Measurements from ENCODE around the gene ZC3H11A. TPM values are rescaled to one million over a fixed set of nuclear protein-coding genes. Genes with fewer than 3 reads are reported as not detected.

ZC3H11A gene
- total and polyA plus RNA-seq, 2 donors (not counting 3 experiments of a cell fraction or from before 2014, with no cell fraction given): 36.8 to 72.6 TPM

- H3K4me2 ChIP-seq (ENCODE audit: insufficient read depth, low read length): no peak overlapping the region
- FAIRE-seq (no peak), DNase-seq (ENCODE audit: low read depth, low spot score) (no peak)
- H4K20me1 ChIP-seq (replicated peaks; ENCODE audit: control insufficient read depth, extremely low read depth, insufficient read depth, low read length): no peaks in the 10 kb centered on the region
- H2AFZ ChIP-seq (ENCODE audit: low read depth, low read length): no peak overlapping the region
- H3K9me3 ChIP-seq (replicated peaks; ENCODE audit: control insufficient read depth, insufficient read depth, low read length): no peaks in the 10 kb centered on the region
- dilution Hi-C loops (cut with MboI; ENCODE audit: extremely low pct_ligation_motif_present, low sequenced_read_pairs) (no loop called here), intact Hi-C loops (cut with micrococcal nuclease) (no loop called here)
- H3K4me3 ChIP-seq (replicated peaks in 1 of 3; ENCODE audit: insufficient read depth in 1 of 3, low read depth in 1 of 3, low read length in 3 of 3): no peak overlapping the region
- no peak overlapping the region for H3K9ac ChIP-seq (replicated peaks; ENCODE audit: extremely low read depth, insufficient read depth, low read length)
- peaks cover 2 to 13% of the 10 kb centered on the region in 2 experiments for H3K36me3 ChIP-seq (ENCODE audit: control insufficient read depth in 2 of 2, extremely low read depth in 1 of 2, insufficient read depth in 2 of 2, low read length in 2 of 2)
- H3K79me2 ChIP-seq (ENCODE audit: control insufficient read depth, insufficient read depth, low read length): peaks cover 34% of the 10 kb centered on the region
- no peaks in the 10 kb centered on the region for H3K9me1 ChIP-seq (replicated peaks; ENCODE audit: control insufficient read depth, extremely low read depth, insufficient read depth, low read length)
- ChIA-PET POLR2A (no interaction called here), CTCF (no interaction called here)
- no peak overlapping the region for H3K27ac ChIP-seq (ENCODE audit: insufficient read depth, low read depth, low read length)
- no peaks in the 10 kb centered on the region for H3K27me3 ChIP-seq (ENCODE audit: control insufficient read depth in 2 of 2, insufficient read depth in 2 of 2, low read length in 2 of 2)
- no TSS peak for BruUV-seq (replicated peaks)
- no peaks in the 10 kb centered on the region for H3K4me1 ChIP-seq (ENCODE audit: control insufficient read depth, extremely low read depth, insufficient read depth, low read length)
- TF ChIP-seq GATA2 (IDR thresholded peaks at IDR 0.05; ENCODE audit: insufficient read depth, insufficient read length, low read depth, low read length) (no peak), POLR2AphosphoS5 (IDR thresholded peaks at IDR 0.05; ENCODE audit: insufficient read depth, low read depth, low read length) (no peak), MYC (IDR thresholded peaks at IDR 0.05; ENCODE audit: low read depth, low read length) (no peak), FOS (IDR thresholded peaks at IDR 0.05; ENCODE audit: borderline replicate concordance, insufficient read depth, low read length) (no peak), JUN (IDR thresholded peaks at IDR 0.05; ENCODE audit: borderline replicate concordance, insufficient read depth, insufficient read length, low read depth) (no peak), POLR2A (IDR thresholded peaks at IDR 0.05; ENCODE audit: low read depth, low read length) (no peak), EZH2 (IDR thresholded peaks at IDR 0.05; ENCODE audit: borderline replicate concordance, low read depth, low read length, severe bottlenecking) (no peak), MAX (IDR thresholded peaks at IDR 0.05; ENCODE audit: insufficient read depth, insufficient read length) (no peak)
- TF ChIP-seq, protein P1, sequence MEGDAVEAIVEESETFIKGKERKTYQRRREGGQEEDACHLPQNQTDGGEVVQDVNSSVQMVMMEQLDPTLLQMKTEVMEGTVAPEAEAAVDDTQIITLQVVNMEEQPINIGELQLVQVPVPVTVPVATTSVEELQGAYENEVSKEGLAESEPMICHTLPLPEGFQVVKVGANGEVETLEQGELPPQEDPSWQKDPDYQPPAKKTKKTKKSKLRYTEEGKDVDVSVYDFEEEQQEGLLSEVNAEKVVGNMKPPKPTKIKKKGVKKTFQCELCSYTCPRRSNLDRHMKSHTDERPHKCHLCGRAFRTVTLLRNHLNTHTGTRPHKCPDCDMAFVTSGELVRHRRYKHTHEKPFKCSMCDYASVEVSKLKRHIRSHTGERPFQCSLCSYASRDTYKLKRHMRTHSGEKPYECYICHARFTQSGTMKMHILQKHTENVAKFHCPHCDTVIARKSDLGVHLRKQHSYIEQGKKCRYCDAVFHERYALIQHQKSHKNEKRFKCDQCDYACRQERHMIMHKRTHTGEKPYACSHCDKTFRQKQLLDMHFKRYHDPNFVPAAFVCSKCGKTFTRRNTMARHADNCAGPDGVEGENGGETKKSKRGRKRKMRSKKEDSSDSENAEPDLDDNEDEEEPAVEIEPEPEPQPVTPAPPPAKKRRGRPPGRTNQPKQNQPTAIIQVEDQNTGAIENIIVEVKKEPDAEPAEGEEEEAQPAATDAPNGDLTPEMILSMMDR (IDR thresholded peaks at IDR 0.05; ENCODE audit: extremely low read depth in 1 of 2, insufficient read depth in 1 of 2, low read depth in 1 of 2, low read length in 2 of 2): no peak
These were observed 18.3 kb downstream of the ZC3H11A start for GRCh38 chr1:203813581-203814341.

Data from endothelial cell of umbilical vein (primary cell).